HEK293 (cell line): Measurements from ENCODE around the gene SKI.

Source experiments
- KLF8 ChIP-seq: fragments of 450-650 bp; formaldehyde crosslinking; IDR thresholded peaks from 2 replicates; pipeline ENCODE4 v1.5.1; 2016; ENCODE audit warnings: missing biosample characterization, missing genetic modification characterization
- TCF7L2 ChIP-seq: IDR thresholded peaks from 2 replicates; pipeline ENCODE4 v1.6.1; 2011; ENCODE audit warnings: low read depth, mild to moderate bottlenecking, inconsistent platforms, low read length, moderate library complexity, borderline replicate concordance
- ZBTB17 ChIP-seq: fragments of 450-650 bp; formaldehyde crosslinking; IDR thresholded peaks from 2 replicates; pipeline ENCODE4 v1.5.1; 2016; ENCODE audit warnings: missing biosample characterization, missing genetic modification characterization
- ZNF146 ChIP-seq: fragments of 450-650 bp; formaldehyde crosslinking; IDR thresholded peaks from 2 replicates; pipeline ENCODE4 v1.5.1; 2016; ENCODE audit warnings: missing biosample characterization, missing genetic modification characterization
- ZNF157 ChIP-seq: fragments of 450-650 bp; formaldehyde crosslinking; IDR thresholded peaks from 2 replicates; pipeline ENCODE4 v1.5.1; 2016; ENCODE audit warnings: missing biosample characterization, missing genetic modification characterization
- ZNF274 ChIP-seq, 2 experiments: fragments of 200-500 bp in 1 of 2; fragments of 450-650 bp in 1 of 2; sonication (Bioruptor generic) in 1 of 2; formaldehyde crosslinking in 1 of 2; IDR thresholded peaks; 2 replicates each; pipeline versions ENCODE4 v1.5.1 to v1.6.1; 2014 to 2016; ENCODE audit warnings: borderline replicate concordance in 1 of 2, inconsistent platforms in 1 of 2, low read length in 1 of 2, missing biosample characterization in 1 of 2, missing genetic modification characterization in 1 of 2
- ZNF391 ChIP-seq: fragments of 450-650 bp; formaldehyde crosslinking; IDR thresholded peaks from 2 replicates; pipeline ENCODE4 v1.5.1; 2016; ENCODE audit warnings: low read depth, missing biosample characterization, missing genetic modification characterization, borderline replicate concordance
- ZNF623 ChIP-seq: fragments of 450-650 bp; formaldehyde crosslinking; IDR thresholded peaks from 2 replicates; pipeline ENCODE4 v1.5.1; 2016; ENCODE audit warnings: missing biosample characterization, missing genetic modification characterization
- ZNF768 ChIP-seq: fragments of 450-650 bp; formaldehyde crosslinking; IDR thresholded peaks from 2 replicates; pipeline ENCODE4 v1.5.1; 2018; ENCODE audit warnings: missing biosample characterization, mild to moderate bottlenecking, missing genetic modification characterization
- TF ChIP-seq, protein P1 (sequence below): fragments of 450-650 bp; formaldehyde crosslinking; IDR thresholded peaks from 2 replicates; pipeline ENCODE4 v1.5.1; 2016; ENCODE audit warnings: missing biosample characterization, missing genetic modification characterization
- TF ChIP-seq, protein P2 (sequence below): fragments of 450-650 bp; formaldehyde crosslinking; IDR thresholded peaks from 2 replicates; pipeline ENCODE4 v1.5.1; 2016; ENCODE audit warnings: missing biosample characterization, missing genetic modification characterization
- TF ChIP-seq, protein P3 (sequence below): fragments of 450-650 bp; formaldehyde crosslinking; IDR thresholded peaks from 2 replicates; pipeline ENCODE4 v1.5.1; 2016; ENCODE audit warnings: missing biosample characterization, missing genetic modification characterization
- TF ChIP-seq, protein P4 (sequence below): fragments of 450-650 bp; formaldehyde crosslinking; IDR thresholded peaks from 2 replicates; pipeline ENCODE4 v1.5.1; 2016; ENCODE audit warnings: missing biosample characterization, missing genetic modification characterization

DNA sequence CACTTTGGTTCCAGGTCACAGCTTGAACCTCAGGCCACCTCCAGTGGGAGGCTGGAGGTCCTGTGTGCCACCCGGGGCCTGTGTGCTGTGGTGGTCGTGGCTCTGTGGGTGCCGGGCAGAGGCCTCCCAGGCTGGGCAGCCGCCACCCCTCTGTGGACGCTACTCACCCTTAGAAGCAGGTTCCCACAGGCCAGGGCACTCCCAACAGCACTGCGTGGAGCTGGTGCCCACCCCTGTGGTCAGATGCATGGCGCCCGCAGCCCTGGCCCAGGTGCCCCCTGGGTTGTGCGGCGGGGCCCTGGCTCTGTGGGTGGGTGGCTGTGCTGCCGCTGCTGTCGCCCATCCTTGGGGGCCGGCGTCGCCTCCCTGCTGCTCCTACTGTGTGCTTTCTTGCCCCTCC lies 39.7 kb downstream of the SKI start:
- TF ChIP-seq, protein P1, sequence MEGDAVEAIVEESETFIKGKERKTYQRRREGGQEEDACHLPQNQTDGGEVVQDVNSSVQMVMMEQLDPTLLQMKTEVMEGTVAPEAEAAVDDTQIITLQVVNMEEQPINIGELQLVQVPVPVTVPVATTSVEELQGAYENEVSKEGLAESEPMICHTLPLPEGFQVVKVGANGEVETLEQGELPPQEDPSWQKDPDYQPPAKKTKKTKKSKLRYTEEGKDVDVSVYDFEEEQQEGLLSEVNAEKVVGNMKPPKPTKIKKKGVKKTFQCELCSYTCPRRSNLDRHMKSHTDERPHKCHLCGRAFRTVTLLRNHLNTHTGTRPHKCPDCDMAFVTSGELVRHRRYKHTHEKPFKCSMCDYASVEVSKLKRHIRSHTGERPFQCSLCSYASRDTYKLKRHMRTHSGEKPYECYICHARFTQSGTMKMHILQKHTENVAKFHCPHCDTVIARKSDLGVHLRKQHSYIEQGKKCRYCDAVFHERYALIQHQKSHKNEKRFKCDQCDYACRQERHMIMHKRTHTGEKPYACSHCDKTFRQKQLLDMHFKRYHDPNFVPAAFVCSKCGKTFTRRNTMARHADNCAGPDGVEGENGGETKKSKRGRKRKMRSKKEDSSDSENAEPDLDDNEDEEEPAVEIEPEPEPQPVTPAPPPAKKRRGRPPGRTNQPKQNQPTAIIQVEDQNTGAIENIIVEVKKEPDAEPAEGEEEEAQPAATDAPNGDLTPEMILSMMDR (tag by site-specific recombination), result no peak
- no peak for TF ChIP-seq ZNF274 (IDR thresholded peaks at IDR 0.05; ENCODE audit: low read length)
- no peak for TF ChIP-seq ZNF274 (tag by site-specific recombination; IDR thresholded peaks at IDR 0.05; ENCODE audit: borderline replicate concordance)
- TF ChIP-seq ZNF768 (tag by site-specific recombination), result no peak
- no peak for TF ChIP-seq ZNF146 (tag by site-specific recombination)
- no peak for TF ChIP-seq ZNF391 (tag by site-specific recombination)
- TF ChIP-seq, protein P2, sequence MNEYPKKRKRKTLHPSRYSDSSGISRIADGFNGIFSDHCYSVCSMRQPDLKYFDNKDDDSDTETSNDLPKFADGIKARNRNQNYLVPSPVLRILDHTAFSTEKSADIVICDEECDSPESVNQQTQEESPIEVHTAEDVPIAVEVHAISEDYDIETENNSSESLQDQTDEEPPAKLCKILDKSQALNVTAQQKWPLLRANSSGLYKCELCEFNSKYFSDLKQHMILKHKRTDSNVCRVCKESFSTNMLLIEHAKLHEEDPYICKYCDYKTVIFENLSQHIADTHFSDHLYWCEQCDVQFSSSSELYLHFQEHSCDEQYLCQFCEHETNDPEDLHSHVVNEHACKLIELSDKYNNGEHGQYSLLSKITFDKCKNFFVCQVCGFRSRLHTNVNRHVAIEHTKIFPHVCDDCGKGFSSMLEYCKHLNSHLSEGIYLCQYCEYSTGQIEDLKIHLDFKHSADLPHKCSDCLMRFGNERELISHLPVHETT (tag by site-specific recombination), result no peak
- no peak for TF ChIP-seq ZNF623 (tag by site-specific recombination)
- TF ChIP-seq ZNF157 (tag by site-specific recombination), result no peak
- TF ChIP-seq, protein P3, sequence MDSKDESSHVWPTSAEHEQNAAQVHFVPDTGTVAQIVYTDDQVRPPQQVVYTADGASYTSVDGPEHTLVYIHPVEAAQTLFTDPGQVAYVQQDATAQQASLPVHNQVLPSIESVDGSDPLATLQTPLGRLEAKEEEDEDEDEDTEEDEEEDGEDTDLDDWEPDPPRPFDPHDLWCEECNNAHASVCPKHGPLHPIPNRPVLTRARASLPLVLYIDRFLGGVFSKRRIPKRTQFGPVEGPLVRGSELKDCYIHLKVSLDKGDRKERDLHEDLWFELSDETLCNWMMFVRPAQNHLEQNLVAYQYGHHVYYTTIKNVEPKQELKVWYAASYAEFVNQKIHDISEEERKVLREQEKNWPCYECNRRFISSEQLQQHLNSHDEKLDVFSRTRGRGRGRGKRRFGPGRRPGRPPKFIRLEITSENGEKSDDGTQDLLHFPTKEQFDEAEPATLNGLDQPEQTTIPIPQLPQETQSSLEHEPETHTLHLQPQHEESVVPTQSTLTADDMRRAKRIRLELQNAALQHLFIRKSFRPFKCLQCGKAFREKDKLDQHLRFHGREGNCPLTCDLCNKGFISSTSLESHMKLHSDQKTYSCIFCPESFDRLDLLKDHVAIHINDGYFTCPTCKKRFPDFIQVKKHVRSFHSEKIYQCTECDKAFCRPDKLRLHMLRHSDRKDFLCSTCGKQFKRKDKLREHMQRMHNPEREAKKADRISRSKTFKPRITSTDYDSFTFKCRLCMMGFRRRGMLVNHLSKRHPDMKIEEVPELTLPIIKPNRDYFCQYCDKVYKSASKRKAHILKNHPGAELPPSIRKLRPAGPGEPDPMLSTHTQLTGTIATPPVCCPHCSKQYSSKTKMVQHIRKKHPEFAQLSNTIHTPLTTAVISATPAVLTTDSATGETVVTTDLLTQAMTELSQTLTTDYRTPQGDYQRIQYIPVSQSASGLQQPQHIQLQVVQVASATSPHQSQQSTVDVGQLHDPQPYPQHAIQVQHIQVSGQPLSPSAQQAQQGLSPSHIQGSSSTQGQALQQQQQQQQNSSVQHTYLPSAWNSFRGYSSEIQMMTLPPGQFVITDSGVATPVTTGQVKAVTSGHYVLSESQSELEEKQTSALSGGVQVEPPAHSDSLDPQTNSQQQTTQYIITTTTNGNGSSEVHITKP (tag by site-specific recombination), result no peak
- TF ChIP-seq TCF7L2, result no peak
- TF ChIP-seq ZBTB17, result no peak
- TF ChIP-seq KLF8 (tag by site-specific recombination), result no peak
- TF ChIP-seq, protein P4, sequence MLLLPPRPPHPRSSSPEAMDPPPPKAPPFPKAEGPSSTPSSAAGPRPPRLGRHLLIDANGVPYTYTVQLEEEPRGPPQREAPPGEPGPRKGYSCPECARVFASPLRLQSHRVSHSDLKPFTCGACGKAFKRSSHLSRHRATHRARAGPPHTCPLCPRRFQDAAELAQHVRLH (tag by site-specific recombination), result no peak
